GM18507 (cell line): ENCODE results near the gene PPP2CA.

ENCODE experiments used
- DNase-seq: peaks from one replicate; pipeline ENCODE4 v3.0.0; 2011; ENCODE audit warnings: low read depth; ENCODE audit not compliant: insufficient read length; ENCODE audit errors: extremely low spot score
- FAIRE-seq: peaks from 2 replicates; lab custom pipeline; 2011; peaks lifted over from hg19 to GRCh38; lab: Jason Lieb, UNC

PPP2CA gene

DNA sequence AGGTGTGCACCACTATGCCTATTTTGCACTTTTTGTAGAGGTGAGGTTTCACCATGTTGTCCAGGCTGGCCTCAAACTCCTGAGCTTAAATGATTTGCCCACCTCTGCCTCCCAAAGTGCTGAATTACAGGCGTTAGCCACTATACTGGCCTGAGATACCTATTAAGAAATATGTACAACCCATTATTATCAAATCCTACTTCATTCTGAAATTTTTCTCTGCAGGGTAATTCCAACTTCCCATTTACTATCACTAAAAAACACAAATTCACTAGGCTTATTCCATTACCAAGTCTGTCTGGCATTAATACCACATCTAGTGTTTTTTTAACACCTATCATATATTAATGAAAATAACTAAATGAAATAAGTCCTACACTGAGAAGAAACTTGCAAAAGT is 18.2 kb downstream of the PPP2CA start:
- DNase-seq, result no peak
- FAIRE-seq, result no peak

DNA sequence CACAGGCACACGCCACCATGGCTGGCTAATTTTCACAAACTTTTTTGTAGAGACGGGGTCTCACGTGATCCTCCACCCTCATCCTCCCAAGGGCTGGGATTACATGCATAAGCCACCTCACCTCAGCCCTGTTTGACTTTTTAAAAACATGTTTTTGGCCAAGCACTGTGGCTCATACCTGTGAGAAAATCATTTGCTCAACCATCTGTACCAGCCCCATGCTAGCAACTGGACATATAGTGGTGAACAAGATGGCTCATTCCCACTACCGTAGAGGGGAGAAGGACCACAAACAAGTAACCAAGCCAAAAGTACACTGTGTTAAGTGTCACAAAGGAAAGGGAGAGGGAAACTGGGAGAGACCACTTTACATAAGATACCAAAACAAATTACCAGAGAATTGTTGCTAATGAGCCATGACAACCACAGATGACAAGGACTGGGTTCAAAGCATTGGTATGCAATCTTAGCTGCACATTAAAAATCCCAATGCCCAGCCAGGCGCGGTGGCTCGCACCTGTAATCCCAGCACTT is 19.2 kb downstream of the PPP2CA start:
- DNase-seq (no peak), FAIRE-seq (no peak)

DNA sequence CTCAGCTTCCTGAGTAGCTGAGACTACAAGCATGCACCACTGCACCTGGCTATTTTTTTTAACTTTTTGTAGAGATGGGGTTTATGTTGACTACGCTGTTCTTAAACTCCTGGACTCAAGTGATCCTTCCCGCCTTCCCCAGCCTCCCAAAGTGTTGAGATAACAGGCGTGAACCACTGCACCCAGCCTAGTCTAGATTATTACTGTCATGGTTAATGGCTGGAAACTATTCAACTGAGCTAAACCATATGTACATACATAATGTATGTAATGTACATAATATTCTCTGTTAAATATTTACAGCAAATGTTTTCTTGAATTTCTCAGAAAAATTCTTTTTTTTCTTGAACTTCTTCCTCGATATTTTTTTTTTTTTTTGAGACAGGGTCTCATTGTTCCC is 21.3 kb downstream of the PPP2CA start:
- DNase-seq (no peak), FAIRE-seq (no peak)

DNA sequence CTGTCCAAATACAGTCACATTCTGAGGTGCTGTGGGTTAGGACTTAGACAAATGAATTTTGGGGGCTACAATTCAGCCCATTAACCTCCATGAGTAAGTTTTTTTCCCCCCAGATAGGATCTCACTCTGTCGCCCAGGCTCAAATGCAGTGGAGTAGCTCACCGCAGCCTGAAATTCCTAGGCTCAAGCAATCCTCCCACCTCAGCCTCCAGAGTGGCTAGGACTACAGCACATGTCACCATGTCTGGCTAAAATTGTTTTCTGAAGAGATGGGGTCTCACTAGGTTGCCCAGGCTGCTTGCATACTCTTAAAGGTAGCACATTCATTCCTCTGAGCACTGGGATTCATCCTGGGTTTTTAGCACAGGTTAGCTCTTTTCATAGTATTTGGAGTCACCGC is 22.2 kb downstream of the PPP2CA start:
- no peak for DNase-seq
- FAIRE-seq, result no peak

DNA sequence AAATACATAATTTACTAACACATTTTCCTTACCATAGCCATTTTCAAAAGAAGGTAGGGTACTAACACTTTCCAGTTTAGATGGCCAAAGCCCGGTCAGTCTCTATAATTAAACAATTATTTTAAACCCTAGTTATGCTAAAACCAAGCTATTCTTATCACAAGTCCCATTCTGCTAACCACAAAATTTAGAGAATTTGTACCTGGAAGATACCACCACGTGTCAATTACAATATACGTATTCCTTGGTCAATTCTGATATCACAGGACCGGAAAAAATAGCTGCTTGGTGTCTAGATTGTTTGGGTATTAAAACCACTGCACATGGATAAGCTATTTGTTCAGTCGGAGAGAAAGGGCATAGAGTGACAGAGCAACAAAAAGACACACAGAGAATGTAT is 30.2 kb downstream of the PPP2CA start:
- DNase-seq (no peak), FAIRE-seq (no peak)

DNA sequence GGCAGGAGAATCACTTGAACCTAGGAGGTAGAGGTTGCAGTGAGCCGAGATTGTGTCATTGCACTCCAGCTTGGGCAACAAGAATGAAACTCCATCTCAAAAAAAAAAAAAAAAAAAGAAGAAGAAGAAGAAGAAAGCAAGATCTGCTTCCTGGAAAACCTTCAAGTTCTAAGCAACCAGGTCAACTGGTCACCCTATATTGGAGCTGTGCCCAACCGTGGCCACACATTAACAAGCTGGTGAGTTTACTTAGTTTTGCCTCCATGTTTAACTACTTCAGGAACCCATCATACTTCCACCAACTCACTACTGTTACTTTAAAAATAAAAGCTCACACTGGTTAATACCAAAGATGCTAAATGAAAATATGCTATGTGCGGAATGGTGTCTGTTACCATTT is 36.8 kb downstream of the PPP2CA start:
- no peak for DNase-seq
- FAIRE-seq, result no peak

DNA sequence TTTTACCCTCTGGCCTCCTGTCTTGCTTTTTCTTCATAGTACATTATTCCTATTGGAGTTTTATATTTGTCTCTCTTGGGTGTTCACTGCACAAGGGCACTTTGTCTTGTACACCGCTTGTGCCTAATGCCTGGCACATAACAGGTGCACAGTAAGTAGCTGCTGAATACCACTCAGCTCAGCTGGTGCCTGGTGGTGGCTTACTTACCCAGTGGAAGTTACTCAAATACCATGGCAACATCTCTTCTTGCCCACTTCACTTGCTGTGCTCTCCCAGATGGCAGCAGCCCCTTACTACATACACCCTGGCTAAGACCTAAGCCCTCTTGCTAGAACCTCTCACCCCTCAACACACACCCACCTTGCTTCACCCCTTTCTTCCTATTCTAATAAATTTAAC is 37.8 kb downstream of the PPP2CA start:
- FAIRE-seq (no peak), DNase-seq (no peak)

DNA sequence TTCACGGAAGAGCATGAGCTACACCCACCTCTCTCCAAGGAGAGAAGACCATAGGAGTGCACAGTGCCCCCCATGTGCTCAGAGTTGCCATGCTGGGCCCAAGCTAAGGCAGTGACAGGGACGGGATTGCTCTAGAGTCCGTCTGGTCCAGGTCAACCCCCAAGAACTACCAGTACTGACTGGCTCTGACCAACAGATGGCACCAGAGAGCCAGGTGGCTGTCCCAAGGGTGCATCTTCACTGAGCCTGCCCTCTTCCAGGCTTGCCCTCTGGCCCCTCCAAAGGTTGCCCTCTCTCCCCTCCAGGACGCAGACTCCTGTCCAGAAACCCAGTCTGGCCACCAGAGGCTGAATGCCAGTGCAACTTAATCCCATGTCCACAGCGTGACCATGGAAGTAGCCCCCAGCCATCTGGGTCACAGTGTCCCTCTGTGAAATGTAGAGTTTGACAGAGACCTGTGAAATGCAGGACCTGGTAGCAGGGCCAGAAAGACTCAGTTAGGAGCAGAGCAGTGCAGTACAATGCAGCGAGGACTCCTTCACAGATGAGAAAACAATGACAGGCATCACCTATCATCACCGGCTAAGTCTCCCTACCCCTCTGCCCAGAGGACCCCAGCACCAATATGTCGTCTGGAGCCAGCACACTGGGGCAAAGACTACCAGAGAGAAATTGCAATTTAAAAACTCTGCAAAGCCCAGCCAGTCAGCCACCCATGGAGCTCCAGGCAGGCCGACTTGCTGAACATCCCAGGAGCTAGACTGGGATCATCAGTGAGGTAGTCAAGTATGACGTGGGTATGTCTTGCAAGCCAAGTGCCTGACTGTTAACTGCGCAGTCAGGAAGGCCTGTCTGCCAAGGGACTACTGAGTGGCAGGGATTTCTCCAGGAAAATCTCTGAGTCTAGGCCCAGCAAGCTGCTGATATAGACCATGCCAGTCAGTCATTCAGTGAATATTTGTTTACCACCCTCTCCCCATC is 41.4 kb downstream of the PPP2CA start:
- peak; percentile 62 for DNase-seq
- peak; percentile 87 for FAIRE-seq

DNA sequence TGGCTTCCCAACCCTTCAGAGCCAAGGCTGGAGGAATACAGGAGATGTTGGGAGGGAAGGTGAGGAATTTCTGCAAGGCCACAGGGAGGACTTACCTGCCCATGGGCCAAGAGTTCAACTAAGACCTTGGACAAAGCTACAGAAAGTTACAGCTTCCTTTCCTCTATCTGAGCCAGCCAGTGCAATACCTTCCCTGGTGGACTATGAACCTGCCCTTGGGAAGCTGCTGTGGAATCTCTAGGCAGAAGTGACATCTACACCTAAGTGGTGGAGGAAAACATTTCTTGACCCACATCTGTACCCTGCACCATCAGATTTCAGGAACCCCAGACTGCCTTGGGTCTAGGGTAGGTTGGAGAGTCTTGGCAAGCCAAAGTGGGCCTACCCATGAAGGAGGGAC is 42.4 kb downstream of the PPP2CA start:
- DNase-seq, result no peak
- no peak for FAIRE-seq

DNA sequence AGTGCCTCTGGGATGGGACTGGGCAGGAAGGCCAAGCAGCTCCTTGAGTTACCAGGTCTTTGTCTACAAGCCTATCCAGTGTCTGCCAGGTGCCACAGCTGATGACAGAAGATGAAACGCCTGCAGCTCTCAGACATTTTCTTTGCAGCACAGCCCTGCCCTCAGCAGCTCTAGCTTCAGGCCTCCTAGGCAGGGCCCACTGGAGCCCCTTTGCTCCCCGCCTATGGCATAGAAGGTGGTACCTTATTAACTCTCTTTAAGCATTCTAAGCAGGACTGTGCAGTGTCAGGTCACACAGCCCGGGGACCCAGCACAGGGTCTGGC is 47.8 kb downstream of the PPP2CA start:
- FAIRE-seq (no peak), DNase-seq (no peak)

DNA sequence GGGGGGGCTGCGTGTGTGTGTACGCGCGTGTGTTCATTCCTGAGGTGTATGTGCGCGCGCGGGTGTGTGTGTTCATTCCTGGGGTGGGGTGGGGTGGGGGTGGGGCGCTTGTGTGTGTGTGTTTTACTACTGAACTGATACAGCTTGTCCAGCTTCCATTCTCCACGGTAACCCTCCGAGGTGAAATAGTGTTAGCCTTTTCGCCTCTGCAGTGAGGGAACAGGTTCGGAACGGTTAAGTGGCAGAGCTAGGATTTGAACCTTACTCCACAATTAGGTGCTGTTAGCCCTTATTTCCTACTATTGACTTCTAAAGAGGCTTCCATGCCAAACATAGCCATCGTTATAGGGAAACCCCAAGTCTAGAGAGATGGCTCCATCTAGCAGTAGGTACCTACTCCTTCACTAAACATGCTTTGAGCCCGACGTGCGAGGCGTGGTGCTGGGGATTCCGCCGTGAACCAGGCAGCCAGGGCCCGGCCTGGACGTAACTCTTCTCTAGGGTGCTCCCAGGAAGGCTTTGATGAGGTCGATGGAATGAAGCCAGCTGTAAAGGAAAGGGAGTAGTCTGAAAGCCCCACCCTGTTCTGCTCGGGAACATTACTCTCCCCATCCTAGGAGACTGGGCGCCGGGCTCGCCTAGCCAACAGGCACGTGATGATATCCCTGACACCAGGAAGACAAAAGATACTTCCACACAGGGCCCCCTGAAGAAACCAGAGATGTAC is 48.3 kb downstream of the PPP2CA start:
- no peak for DNase-seq
- FAIRE-seq, result no peak

DNA sequence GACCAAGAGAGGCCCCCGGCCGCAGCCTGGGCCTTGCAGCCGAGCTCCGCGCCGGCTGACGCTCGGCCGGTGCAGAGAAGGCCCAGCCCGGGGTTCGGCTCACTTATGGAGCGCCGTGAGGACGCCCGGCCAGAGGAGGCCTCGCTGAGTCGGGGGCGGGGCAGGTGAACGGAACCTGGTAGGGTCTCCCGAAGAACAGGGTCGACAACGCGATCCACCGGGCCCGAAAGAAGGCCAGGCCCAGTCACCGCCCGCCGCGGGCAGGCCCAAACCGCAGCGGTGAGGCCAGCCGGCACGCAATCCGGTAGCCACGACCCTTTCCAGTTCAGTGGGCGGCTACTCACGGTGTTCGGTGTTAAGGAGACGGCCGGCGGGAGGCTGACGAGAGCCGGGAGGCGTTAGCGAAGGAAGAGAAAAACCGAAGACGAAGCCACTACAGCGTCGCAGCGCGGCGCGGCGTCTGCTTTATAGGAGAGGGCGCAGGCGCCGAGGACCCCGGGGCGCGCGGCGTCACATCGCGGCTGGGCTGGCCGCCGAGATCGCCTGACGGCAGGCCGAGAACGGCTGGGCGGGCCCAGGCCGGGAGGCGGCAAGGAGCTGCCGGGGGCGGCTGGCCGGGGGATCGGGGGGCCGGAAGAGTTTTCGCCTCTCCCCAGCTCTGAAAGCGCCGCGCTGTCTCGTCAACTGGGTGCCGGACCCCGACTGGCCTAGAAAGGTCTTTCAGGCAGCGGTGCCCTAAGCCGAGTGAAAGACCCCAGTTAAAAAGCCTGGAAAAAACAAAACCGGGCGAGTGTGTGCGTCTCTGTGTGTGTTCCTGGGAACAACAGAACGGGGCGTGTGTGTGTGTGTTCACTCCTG is 49.1 kb downstream of the PPP2CA start, which contains the start of gene SKP1:
Gene SKP1, minus strand, starts transcription at position 440 of the 858 bp plus-strand sequence. CDS start 2,928 bp downstream, outside the sequence.
- peak; percentile 84 for FAIRE-seq
- DNase-seq, result peak; percentile 84

DNA sequence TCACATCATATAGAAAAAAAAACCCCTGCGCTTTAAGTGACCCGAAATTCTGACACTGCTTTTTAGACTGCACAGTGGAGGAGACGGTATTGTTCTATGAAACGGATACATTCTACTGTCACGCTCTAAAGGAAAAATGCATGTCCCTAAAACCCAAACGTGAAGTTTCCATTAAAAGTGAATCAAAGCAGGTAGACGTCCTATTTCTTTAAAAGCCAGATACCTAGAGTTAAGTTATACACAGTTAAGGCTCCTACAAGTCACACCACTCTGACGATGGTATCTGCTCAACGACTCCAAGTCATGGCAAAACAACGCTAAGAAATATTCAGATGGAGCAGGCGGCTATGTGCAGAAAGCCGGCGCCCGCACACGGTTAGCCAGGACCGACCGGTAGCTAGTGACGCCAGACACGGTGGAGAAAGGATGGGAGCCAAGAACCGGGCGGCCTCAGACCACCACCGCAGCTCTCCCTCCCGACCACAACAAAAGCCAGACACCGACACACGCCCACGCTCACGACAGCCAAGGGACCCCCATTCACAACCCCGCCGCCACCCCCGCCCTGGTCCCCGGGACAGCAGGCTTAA is 49.9 kb downstream of the PPP2CA start:
- FAIRE-seq, result peak; percentile 62
- DNase-seq, result no peak

DNA sequence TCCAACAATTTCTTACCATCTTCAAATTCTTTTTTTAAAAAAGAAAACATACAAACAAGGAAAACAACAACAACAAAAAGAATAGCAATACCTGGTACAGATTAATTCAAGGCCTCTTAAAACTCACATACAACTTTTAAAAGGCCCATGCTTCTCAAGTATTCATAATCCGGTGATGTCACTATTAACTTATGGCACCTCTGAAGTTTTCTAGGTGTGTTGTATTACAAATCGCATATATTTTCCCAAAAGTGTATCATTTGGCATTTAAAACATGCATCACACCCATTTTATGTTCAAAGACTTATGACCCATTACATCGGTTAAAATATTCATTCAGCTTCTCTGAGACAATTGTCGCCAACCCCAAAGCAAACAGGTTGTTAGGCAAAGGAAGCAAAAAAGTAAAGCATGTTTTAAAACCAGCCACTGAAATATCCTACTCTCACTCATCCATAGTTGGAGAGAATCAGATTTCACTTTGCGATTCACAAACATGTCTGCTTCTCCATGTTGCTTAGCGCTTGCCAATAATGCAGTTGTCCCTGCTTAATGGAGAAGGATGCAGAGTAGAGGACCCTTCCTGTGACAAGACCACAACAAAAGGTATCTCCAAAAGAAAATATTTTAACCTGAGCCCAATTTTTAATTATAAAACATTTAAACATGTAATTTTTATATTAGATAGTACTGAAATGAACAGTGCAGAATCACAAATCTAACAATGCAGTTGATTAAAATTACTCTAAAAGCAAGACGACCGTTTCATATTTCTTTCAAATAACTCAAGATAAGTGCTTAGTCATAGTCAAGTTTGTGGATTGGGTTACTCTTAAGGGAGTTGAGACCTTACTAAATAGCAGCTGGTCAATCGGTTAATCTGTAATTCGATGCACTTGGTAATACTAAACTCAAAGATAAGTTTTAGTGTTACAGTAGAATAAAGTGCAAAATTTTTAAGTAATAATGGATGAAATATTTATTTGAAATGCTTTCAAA is 50.7 kb downstream of the PPP2CA start:
- FAIRE-seq (no peak), DNase-seq (no peak)

DNA sequence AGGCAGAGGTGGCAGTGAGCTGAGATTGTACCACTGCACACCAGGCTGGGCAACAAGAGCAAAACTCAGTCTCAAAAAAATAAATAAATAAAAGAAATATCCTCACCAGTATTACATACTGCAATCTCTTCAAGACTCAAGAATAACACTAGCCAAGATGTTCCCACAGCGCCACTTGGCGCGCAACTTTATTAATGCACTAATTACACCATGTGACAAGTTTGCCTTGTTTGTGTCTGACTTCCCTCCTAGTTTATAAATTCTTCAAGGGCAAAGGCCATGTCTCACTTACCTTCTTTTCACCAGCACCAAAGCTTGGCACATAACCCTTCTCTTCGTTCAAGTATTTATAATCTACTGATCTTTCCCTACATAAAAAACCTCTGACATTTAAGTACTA is 53.9 kb downstream of the PPP2CA start:
- FAIRE-seq, result no peak
- no peak for DNase-seq

DNA sequence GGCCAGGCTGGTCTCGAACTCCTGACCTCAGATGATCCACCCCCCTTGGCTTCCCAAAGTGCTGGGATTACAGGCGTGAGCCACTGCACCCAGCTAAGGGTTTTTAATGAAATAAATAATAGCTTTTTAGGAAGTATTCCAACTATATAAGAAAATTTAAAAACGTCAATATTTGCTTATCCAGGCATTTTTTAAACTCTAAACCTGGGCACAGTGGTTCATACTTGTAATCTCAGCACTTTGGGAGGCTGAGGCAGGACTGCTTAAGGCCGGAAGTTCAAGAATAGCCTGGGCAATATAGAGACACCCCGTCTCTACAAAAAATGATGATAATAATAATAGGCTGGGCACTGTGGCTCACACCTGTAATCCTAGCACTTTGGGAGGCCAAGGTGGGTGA is 63.3 kb downstream of the PPP2CA start:
- DNase-seq, result no peak

DNA sequence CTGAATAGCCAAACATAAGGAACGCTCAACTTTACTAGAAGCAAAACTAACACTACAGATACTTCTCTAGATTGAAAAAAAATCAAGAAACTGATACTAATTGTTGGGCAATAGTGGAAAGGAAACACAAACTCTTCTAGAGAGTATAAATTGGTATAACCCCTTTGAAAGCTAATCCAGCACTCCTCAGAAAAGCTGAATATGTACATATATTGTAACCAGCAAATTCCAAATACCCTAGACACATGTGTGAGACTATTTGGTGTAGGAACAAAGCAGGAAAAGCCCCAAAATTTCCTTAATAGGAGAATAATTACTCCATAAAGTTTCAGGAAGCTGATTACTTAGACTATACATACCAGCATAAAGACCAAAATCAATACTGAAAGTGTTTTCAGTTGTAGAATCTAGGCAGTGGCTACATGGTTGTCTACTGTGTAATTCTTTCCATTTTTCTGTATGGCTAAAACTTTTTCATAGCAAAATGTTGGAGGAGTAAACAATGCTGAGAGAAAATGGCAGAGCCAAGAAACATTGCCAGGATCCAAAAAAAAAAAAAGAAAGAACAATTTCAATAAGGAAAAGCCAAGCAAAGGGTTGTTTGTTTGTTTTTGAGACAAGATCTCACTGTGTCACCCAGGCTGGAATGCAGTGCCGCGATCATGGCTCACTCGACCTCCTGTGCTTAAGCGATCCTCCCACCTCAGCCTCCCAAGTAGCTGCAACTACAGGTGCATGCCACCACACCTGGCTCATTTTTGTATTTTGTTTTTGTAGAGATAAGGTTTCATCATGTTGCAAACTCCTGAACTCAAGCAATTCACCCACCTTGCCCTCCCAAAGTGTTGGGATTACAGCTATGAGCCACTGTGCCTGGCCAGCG is 64.1 kb downstream of the PPP2CA start:
- DNase-seq (no peak), FAIRE-seq (no peak)

More for the DNA sequence above, 63.3 kb downstream of the PPP2CA start:
- no peak for FAIRE-seq
